Kasumi-1 (cell line): ENCODE data around the gene PLCB4.

Experiments used
- DNase-seq, 2 experiments: peaks; one replicate each; lab custom pipeline; 2025; lab: John Stamatoyannopoulos, UW

PLCB4 gene

DNA sequence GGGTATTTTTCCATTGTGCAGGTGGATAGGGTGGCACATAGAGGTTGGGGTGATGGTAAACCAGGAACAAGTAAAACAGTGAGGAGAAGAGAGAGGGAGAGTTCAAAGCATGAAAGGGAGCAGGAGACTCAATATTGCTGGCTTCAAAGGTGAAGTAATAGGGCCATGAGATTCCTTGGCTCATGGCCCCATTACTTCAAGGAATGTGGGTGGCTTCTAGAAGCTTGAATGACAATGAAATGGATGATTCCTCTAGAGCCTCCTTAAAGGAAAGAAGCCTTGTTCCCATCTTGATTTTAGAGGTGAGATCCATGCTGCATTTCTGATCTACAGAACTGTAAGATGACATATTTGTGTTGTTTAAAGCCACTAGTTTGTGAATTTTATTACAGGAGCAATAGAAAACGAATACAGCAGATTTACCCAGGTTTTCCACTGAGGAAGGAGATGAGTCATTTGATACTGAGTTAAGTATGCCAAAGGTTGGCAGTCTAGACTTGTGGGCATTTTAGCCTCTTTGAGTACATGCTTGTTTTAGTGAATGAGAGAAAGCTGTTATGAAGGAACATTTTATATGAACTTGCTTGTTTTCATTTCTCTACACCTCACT lies 110.4 kb downstream of the PLCB4 start:
- no peak for DNase-seq

DNA sequence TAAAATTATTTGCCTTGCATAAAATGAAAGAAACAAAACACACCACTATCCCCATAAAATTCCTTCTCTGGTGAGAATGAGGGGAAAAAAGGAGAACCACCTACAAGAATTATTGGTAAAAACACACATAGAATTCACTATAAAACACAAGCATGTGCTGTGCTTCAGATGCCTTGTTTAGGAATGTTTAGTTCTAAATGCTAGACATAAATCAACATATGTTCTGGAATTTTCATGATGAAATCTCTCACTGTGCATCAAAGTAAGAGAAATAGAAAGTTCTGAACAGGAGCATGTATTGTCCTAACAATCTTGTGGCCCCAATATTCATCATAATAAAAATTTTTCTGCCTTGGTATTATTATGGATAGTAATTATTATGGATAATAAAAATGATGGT lies 111.0 kb downstream of the PLCB4 start:
- no peak for DNase-seq

DNA sequence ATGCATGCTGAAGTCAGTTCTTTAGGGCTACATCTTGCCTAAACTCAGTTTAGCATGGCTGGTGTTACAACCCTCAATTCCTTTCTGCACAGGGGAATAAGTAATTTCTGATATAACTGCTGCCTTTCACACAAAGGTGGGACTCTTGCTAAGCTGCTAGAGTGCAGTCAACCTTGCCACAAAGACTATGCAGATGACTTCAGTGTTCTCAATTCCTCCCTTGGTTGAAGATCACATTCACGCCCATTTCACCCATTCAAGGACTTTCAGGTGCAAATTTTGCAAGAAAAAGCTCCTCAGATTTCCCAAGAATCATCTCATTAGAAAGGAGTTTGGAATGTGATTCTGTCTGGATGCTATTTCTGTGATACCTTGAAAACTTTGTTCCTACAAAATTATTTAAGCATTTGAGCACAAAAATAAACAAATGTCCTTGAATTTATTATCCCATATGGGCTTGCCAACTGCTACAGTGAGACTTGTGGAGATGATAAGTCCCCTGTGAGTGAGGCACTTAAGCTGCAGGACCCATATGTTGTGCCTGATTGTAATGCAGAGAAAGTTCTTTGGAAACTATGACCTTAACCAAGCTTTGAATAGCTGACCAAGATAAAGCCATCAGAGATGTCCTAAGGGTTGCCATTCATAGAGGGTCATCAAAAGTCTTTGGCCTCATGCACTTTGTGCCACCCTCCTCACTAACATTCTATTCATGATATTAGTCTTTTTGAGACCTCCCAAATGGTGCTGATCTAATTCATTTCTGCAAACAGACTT lies 111.8 kb downstream of the PLCB4 start:
- no peak for DNase-seq

DNA sequence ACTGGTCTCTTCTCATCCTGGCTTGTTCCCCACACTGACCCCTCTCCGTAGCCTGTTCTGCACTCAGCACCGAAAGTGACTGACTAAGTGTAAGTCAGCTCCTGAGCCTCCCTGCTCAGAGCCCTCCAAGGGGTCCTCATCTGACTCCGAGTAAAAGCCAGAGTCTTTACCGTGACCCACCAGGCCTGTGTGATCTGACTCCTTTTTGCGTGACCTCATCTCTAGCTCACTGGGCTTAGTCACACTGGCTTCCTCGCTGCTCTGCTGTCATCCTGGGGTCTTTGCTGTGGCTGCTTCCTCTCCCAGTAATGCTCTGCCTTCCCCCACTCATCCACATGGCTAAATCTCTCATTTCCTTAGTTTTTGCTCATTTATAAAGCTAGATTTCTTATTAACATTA lies 116.6 kb downstream of the PLCB4 start:
- no peak for DNase-seq

DNA sequence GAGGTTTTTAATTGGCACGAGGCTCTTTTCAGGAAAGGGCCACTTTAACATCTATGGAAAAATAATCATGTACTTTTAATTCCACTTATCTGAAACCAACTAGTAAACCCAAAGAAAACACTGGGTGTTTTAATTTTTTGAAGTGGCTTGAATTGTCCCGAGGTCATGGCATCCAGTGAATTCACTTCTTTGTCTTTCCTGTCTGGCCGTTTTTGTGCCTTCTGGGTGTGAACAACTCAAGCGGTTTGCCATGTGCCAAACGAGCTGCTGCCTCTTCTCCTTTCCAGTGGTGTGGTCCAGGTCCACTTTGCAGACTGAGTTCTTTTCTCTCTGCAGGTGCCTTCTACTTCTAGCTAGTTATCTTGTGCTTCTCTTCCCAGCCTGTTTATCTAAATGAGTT lies 117.5 kb downstream of the PLCB4 start:
- no peak for DNase-seq

DNA sequence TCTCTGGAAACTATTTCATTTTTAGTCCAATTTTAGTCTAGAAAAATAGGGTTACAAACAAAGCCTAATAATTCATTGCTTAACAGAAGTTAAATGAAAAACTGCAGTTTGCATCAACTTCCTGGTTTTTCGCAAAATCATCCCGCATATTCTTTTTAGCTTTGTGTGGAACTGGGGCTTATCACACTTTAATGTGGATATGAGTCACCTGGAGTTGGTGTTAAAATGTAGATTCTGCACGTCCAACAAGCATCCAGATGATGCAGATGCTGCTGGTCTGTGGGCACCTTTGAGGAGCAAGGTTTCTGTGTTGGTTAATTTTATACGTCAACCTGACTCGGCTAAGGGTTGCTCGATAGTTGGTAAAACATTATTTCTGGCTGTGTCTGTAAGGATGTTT lies 126.1 kb downstream of the PLCB4 start:
- DNase-seq: no peak

DNA sequence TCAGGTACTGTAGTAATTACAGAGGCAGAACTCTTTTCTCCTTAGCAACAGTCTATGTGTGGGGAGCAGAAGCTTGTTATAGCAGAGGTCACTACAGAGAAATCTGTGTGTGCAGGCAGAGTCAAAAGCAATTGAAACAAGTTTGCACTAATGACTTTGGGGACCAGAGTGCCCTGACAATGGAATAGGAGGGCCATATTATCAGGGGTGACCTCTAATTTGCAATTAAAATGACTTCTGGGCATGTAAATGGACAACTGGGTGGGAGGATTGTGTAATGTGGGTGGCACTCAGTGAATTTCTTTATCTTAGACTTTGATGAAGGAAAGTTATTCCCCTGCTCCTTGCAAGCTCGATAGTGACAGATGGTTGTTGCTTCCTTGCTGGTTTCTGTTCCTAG lies 127.2 kb downstream of the PLCB4 start:
- no peak for DNase-seq

DNA sequence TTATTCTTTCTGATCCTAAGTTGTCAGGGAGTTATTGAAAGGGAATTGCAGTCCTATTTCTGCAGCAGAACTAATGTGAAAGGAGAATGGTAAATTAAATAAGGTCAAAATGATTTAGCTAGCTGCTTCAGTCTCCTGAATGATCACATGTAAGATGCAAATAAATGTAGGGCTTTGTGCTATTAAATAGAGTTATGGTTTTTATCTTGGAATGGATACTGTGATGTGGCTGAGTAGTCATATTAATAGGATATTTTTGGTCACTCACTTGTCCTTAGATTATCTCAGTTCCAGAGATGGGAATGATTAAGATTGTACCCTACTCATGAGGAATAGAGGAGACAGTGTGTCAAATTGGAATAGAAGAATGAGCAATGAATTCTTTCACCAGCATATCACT lies 129.6 kb downstream of the PLCB4 start:
- DNase-seq: no peak

DNA sequence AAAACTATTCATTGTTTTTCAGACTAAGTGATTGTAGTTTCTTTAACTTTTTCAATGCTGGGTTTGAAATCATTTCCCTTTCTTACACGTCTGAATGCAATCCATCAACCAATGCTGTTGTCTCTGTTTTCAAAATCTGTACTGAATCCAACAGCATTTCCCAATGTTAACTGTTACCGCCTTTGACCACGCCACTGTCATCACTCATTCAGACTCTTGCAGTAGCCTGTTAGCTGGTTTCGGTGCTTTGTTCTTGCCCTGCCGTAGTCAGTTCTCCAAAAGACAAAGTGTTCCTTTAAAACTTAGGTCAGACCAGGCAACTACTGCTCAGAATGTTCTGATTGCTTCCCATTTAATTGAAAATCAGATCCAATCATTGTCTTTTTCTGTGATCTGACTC lies 131.3 kb downstream of the PLCB4 start:
- no peak for DNase-seq

DNA sequence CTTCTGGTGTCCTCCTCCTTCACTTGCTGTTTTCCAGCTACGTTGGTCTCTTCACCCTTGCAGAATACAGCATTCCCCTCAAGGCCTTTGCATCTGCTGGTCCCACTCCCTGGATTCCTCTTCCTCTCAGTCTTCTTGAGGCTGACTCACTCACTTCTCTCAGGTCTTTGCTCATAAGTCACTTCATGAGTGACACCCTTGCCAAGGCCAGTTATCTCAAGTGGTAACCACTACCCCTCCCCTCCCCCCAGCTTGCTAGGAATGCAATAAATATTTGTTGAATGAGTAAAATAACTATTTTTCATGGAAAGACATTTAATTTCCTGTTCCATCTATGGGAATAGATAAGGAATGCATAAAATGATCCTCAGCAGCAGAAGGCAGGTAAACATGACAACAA lies 131.7 kb downstream of the PLCB4 start:
- DNase-seq: no peak

DNA sequence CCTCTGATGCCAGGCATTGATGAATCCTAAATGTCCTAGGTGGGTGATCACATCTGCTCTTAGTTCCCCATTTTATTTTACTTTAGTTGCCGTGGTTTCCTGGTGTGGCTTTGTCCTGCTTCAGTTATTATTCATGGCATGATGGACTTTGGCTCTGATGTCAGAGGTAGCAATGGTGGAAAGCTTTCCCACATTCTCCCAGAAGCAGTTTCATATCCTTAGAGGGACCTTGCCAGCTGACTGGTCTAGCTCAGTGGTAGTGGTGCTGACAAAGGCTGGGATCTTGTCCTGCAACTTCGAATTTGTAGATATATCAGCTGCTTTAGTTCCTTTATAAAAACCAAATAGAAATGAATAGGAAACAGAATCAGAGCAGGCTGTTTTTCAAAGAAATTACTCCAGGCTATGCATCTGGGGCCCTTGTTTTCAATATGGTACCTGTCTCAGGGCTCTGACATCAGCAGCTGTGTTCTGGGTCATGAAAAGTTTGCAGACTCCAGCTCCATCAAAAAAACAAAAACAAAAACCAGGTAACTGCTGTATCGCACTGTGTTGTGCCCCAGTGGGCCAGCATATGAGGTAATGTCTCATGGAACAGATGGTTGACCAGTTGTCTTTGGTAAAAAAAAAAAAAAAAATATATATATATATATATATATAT lies 133.7 kb downstream of the PLCB4 start:
- DNase-seq: no peak

DNA sequence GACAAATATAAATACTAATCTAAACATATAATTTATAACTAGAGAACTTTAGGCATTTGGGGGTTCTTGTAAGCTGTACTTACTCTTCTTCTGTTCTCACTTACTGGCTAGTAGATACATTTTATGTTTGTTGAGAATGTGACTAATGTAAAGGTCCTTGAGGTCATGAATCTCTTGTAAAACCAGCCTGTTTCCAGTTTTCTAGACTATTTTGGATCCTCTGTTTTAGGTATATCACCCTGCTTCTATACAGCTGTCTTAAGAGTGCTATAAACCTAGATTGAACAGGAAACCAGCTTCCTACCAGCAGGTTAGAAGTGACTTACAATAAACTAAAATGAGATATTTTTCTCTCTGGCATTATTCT lies 134.2 kb downstream of the PLCB4 start:
- DNase-seq: no peak

DNA sequence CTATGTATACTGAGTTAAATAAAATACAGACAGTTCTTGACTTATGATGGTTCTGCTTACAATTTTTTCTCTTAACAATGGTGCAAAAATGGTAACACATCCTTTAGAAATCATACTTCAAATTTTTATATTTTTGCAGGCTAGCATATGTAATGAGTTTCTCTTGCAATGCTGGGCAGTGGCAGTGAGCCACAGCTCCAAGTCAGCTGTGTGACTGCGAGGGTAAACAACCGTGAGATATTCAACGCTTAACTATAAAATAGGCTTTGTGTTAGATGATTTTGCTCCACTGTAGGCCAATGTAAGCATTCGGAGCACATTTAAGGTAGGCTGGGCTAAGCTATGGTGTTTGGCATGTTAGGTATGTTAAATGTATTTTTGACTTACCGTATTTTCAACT lies 136.1 kb downstream of the PLCB4 start:
- DNase-seq: no peak

DNA sequence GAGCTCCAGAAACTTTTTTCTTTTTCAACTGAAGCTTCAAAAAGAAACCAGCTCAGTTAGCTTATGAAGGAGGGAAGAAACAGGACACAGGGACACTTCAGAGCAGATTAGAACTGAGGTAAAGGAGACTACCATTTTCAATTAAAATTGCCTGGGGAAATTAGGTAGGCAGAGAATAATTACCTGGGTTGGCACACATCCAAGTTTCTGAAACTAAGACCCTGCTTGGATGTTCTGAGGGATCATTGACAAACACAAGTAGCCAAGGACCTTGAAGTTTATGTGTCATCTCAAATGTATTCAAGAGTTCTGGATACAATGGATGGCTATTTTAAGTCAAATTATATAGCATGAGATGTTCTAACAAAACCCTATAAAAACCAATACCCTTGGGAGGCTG lies 137.6 kb downstream of the PLCB4 start:
- no peak for DNase-seq

DNA sequence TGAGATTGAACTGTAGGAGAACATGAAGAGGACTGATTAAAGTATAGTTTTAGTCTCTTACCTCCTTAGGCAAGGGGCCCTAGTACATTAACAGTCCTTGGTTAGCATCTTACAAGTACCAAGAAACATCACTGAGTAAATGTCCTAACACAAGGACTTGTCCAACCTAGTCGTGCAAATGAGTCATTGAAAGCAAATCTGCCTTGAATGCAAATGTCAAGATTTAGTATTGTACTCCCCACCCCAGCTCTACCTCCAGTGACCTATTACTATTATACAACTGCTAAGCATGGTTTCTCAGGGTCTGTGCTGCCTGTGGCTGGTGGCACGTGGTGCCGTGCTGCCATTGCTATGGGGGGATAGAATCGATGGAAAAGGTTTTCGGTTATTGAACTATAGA lies 138.4 kb downstream of the PLCB4 start:
- no peak for DNase-seq

DNA sequence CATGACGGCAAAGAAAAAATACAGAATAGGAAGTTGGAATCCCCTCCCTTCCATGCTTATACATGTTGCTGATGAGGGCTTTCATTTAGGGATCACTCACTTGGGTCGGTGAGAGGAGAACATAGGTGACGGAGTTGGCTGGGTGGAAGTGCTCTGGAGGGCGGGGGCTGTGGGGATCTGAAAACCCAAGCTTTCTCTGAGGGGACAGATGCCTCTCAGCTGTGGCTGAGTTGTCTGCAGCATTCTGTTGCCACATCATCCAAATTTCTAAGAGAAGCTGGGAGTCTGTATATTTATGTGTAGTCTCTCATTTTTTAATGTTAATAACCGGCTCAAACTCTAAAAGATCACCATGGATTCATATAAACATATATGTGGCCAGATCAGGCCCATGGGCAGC lies 141.5 kb downstream of the PLCB4 start:
- DNase-seq: no peak

DNA sequence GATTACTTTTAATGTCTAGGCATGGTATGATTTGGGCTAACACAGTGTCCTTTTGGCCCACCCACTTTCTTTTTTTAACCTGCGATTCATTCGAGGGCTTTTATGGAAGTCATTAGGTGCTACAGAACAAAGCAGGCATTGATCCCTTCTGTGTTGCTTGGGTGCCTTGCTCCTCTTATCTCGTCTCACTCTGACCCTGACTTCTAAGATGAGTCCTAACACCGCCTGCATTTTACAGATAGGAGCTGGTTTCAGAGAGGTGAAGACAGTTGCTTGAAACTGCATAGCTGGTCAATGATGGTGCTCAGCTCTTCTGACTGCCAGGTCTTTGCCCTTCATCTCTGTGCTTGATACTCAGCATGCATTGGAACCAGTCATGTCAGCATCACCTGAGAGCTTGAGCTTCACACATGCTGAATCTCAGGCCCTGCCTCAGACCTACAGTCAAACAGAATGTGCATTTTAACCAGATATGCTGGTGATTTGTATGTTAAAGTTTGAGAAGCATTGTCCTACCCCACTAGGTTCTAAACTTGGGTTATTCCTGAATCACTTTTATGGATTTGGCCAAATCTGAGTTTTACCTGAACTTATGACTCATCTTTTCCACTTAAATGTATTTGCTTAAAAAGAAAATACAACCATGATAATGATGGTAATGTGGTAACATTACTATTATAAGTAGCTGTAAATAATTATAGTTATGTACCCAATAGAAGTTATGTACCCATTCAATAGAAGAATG lies 142.3 kb downstream of the PLCB4 start:
- no peak for DNase-seq

DNA sequence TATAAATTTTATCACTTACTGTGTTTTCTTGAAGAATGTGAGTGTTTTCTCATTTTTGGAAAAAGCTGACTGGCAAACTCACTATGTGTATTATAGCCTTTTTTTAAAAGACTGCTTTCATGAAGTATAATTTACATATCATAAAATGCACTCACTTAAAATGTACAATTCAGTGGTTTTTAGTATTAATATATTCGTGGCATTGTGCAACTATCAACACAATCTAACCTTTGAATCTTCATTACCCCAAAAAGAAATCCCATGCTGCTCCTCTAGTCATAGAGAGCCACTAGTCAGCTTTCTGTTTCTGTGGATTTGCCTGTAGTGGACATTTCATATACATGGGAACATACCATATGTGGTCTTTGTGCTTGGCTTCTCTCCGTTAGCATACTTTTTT lies 143.8 kb downstream of the PLCB4 start:
- no peak for DNase-seq

DNA sequence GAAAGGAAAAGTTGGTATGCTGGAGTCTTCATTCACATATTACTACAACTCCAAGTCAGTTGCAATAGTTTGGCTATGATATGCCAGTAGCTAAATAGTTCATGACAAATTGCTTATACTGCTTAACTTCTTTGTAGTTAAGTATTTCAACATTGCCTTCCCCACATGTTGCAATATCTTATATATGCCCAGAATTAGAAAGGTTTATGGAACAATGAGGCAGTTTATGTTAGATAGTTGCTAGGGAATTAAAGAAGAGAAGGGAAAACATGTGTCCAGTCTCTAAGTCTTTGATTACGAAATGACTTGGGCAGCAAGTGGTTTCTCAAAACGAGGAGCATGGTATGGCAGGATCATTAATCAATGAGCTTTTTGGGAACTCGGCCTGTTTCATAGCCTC lies 145.8 kb downstream of the PLCB4 start:
- DNase-seq: no peak

DNA sequence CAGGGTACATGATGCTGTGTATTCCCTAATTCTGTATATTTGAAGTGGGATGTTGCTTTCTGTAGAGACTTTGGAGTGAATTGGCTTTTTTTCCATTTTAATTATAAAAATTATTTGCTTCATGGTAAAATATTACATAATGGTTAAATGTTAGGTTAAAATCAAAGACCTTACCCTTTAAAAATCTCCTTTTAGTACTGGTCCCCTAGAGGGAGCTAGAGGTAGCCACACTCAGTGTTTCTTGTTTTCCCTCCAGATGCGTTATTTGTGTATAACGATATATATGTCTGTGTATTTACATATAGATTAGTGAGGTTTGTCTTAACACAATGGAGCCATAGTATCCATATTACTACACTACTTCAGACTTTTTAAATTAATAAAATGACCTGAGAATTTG lies 146.7 kb downstream of the PLCB4 start:
- DNase-seq: peak in 1 of 2 experiments; percentile 19

DNA sequence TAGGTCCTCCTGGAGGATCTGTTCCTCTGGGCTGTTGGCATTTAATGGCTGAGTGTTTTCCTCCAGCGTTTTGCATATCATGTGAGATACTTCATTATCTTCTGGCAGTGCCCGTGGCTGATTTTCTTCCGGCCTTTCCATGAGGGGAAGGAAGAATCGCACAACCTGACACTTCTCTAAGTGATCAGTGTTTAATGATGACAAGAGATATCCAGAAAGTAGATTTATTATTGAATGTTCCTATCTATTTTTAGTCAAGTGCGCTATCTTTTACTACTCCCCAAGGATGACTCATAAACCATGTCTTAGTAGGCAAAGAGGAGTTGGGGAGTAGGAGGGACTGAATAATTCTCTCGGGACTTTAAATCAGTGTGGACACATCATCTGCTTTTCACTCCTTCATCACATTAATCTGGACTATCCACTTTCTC lies 149.7 kb downstream of the PLCB4 start:
- no peak for DNase-seq

DNA sequence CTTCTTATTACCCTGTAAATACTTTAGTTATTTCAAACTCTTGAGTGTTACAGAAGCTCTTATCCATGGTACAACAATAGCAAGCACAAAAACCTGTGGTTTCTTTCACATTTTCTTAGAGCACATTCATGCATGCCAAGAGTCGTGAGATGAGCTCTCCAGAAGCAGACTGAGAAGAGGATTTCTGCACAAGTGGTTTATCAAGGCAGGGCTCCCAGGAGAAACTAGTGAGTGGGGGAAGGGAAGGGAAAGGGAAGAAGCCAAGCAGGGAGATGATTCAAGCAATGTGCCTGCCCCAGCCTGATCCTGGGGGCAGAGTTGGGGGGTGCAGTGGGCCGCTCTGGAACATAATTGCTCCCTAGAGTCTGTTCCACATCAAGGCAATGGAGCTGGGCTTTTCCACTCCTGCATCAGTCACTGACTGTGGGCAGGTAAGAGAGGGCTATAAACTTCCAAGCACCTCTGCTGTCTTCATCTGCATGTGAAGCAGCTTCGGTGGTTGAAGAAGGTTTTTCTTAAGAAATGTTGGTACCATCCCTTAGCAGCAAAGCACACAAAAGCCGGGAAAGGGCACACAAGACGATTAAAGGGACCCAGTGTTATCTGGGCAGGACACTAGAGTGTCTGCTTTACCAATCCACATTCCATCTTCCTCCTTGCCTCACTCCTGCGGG lies 152.1 kb downstream of the PLCB4 start:
- no peak for DNase-seq
